Adipocyte (in vitro differentiated cells): ENCODE results near the gene CYP4Z1.

Source experiments
- DNase-seq: peaks from one replicate; pipeline ENCODE4 v3.0.0-alpha.2; 2015; ENCODE audit warnings: low read depth
- H3K27me3 ChIP-seq: replicated peaks from 2 replicates; pipeline ENCODE4 v1.7.0; 2013; ENCODE audit warnings: mild to moderate bottlenecking, low read length, moderate library complexity; ENCODE audit not compliant: control insufficient read depth, insufficient read depth
- H3K36me3 ChIP-seq: 2 replicates; pipeline ENCODE4 v1.7.0; 2013; ENCODE audit warnings: low read length, mild to moderate bottlenecking, moderate library complexity; ENCODE audit not compliant: control insufficient read depth, insufficient read depth, severe bottlenecking
- H3K4me1 ChIP-seq: 2 replicates; pipeline ENCODE4 v1.7.0; 2013; ENCODE audit warnings: mild to moderate bottlenecking, low read length, moderate library complexity; ENCODE audit not compliant: control insufficient read depth, insufficient read depth
- H3K4me3 ChIP-seq: 2 replicates; pipeline ENCODE4 v1.7.0; 2013; ENCODE audit warnings: mild to moderate bottlenecking, low read length, moderate library complexity
- H3K9ac ChIP-seq: 2 replicates; pipeline ENCODE4 v1.7.0; 2013; ENCODE audit warnings: mild to moderate bottlenecking, low read length, moderate library complexity
- H3K9me3 ChIP-seq: 2 replicates; pipeline ENCODE4 v1.7.0; 2013; ENCODE audit warnings: mild to moderate bottlenecking, low read length, moderate library complexity; ENCODE audit not compliant: control insufficient read depth

CYP4Z1 gene

GRCh38 chr1:47160716-47161115 is 93.7 kb downstream of the CYP4Z1 start:
- no peak for DNase-seq

GRCh38 chr1:47161298-47162040 is 94.4 kb downstream of the CYP4Z1 start:
- H3K9ac ChIP-seq, result no peak overlapping the region
- DNase-seq, result no peak
- H3K9me3 ChIP-seq, result no peaks in the 10 kb centered on the region
- no peaks in the 10 kb centered on the region for H3K4me1 ChIP-seq
- H3K36me3 ChIP-seq, result no peaks in the 10 kb centered on the region
- no peaks in the 10 kb centered on the region for H3K27me3 ChIP-seq
- no peak overlapping the region for H3K4me3 ChIP-seq

More at GRCh38 chr1:47160716-47161115, 93.7 kb downstream of the CYP4Z1 start:
- Histone ChIP-seq H3K4me3 (no peak overlapping the region), H3K27me3 (no peaks in the 10 kb centered on the region), H3K4me1 (no peaks in the 10 kb centered on the region), H3K9ac (no peak overlapping the region), H3K36me3 (no peaks in the 10 kb centered on the region), H3K9me3 (no peaks in the 10 kb centered on the region)

GRCh38 chr1:47164552-47164951 is 97.5 kb downstream of the CYP4Z1 start:
- H3K9ac ChIP-seq, result no peak overlapping the region
- H3K4me1 ChIP-seq, result no peaks in the 10 kb centered on the region
- no peaks in the 10 kb centered on the region for H3K9me3 ChIP-seq
- DNase-seq, result no peak
- no peak overlapping the region for H3K4me3 ChIP-seq
- no peaks in the 10 kb centered on the region for H3K36me3 ChIP-seq
- no peaks in the 10 kb centered on the region for H3K27me3 ChIP-seq
